Subcutaneous abdominal adipose tissue (tissue), 5 donors: ENCODE results near the gene KLF3.
A peak's percentile ranks its signal among the peaks of the same experiment; 100 is the strongest.

ENCODE experiments used
- H3K27ac ChIP-seq: one replicate; pipeline ENCODE4 v1.7.0; 2013; ENCODE audit warnings: low read depth, mild to moderate bottlenecking, inconsistent platforms, low read length, moderate library complexity
- H3K27me3 ChIP-seq, 5 donors: one replicate each; pipeline ENCODE4 v1.7.0; 2013; ENCODE audit warnings: low read length in 5 of 5, inconsistent platforms in 1 of 5; ENCODE audit not compliant: control insufficient read depth in 5 of 5, insufficient read depth in 4 of 5
- H3K36me3 ChIP-seq, 5 donors: one replicate each; pipeline ENCODE4 v1.7.0; 2013; ENCODE audit warnings: low read length in 5 of 5; ENCODE audit not compliant: control insufficient read depth in 5 of 5, insufficient read depth in 5 of 5
- H3K4me1 ChIP-seq, 5 donors: one replicate each; pipeline ENCODE4 v1.7.0; 2013; ENCODE audit warnings: low read length in 5 of 5, mild to moderate bottlenecking in 3 of 5, moderate library complexity in 1 of 5; ENCODE audit not compliant: control insufficient read depth in 5 of 5, insufficient read depth in 5 of 5
- H3K4me3 ChIP-seq, 5 donors: one replicate each; pipeline ENCODE4 v1.7.0; 2013; ENCODE audit warnings: low read length in 5 of 5, low read depth in 1 of 5
- H3K9ac ChIP-seq, 5 donors: one replicate each; pipeline ENCODE4 v1.7.0; 2013; ENCODE audit warnings: low read length in 5 of 5, mild to moderate bottlenecking in 4 of 5, moderate library complexity in 3 of 5
- H3K9me3 ChIP-seq, 5 donors: one replicate each; pipeline ENCODE4 v1.7.0; 2013; ENCODE audit warnings: low read length in 5 of 5; ENCODE audit not compliant: control insufficient read depth in 5 of 5
- donor health status: healthy.
- donor health status: healthy.
- donor health status: healthy.
- donor health status: healthy.
- donor health status: healthy.

KLF3 gene

GRCh38 chr4:38730830-38731646 is 67.0 kb downstream of the KLF3 start:
- Histone ChIP-seq H3K4me1 (peaks cover 2 to 8% (median 8%) of the 10 kb centered on the region in 5 donors), H3K27ac (no peak overlapping the region), H3K36me3 (no peaks in the 10 kb centered on the region), H3K9ac (peak overlapping the region in 1 of 5 donors; percentile 23), H3K27me3 (no peaks in the 10 kb centered on the region), H3K9me3 (no peaks in the 10 kb centered on the region), H3K4me3 (no peak overlapping the region)

DNA sequence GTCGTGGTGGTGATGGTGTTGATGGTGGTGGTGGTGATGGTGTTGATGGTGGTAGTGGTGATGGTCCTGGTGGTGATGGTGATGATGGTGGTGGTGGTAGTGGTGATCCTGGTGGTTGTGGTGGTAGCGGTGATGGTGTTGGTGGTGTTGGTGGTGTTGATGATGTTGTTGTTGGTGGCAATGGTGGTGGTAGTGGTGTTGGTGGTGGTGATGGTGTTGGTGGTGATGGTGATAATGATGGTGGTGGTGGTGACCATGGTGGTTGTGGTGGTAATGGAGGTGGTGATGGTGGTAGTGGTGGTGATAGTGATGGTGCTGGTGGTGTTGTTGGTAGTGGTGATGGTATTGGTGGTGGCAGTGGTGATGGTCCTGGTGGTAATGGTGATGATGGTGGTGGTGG is 69.7 kb downstream of the KLF3 start:
- no peak overlapping the region for H3K4me3 ChIP-seq
- H3K4me1 ChIP-seq, result peaks cover 2 to 8% (median 8%) of the 10 kb centered on the region in 5 donors
- no peaks in the 10 kb centered on the region for H3K27me3 ChIP-seq
- H3K9me3 ChIP-seq, result no peaks in the 10 kb centered on the region
- H3K36me3 ChIP-seq, result no peaks in the 10 kb centered on the region
- no peak overlapping the region for H3K27ac ChIP-seq
- no peak overlapping the region for H3K9ac ChIP-seq

- Histone ChIP-seq H3K27me3 (no peaks in the 10 kb centered on the region), H3K9ac (no peak overlapping the region), H3K36me3 (no peaks in the 10 kb centered on the region), H3K4me1 (peaks cover 2 to 8% (median 8%) of the 10 kb centered on the region in 5 donors), H3K4me3 (no peak overlapping the region), H3K27ac (no peak overlapping the region), H3K9me3 (no peaks in the 10 kb centered on the region)
Measured at GRCh38 chr4:38734446-38734845, 70.4 kb downstream of the KLF3 start.

DNA sequence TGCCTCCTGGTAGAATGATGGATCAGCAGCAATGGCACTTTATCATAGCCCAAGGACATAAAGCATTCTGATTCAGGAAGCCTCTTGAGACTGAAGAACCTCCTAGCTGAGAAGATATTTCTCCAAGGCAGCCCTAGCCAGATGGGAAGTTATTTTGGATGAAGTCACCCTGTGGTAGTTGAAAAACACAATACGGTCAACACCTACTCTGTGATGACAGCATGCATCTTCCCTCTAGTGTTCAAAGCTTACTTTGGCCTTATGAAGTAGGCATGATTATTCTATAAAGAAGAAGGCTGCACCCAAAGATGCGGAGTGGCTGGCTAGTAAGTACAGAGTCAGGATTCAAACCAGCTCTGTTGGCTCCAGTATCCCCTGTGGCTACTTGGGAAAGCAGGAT is 70.9 kb downstream of the KLF3 start:
- Histone ChIP-seq H3K9ac (no peak overlapping the region), H3K27ac (no peak overlapping the region), H3K9me3 (no peaks in the 10 kb centered on the region), H3K4me3 (no peak overlapping the region), H3K36me3 (no peaks in the 10 kb centered on the region), H3K27me3 (no peaks in the 10 kb centered on the region), H3K4me1 (peaks cover 2 to 8% (median 8%) of the 10 kb centered on the region in 5 donors)

GRCh38 chr4:38735870-38736269 is 71.9 kb downstream of the KLF3 start:
- Histone ChIP-seq H3K4me1 (peaks cover 2 to 6% (median 5%) of the 10 kb centered on the region in 5 donors), H3K36me3 (no peaks in the 10 kb centered on the region), H3K4me3 (no peak overlapping the region)

GRCh38 chr4:38738940-38739803 is 75.2 kb downstream of the KLF3 start:
- Histone ChIP-seq H3K27me3 (no peaks in the 10 kb centered on the region), H3K27ac (no peak overlapping the region), H3K36me3 (no peaks in the 10 kb centered on the region), H3K4me1 (peaks cover 0 to 3% (median 0%) of the 10 kb centered on the region in 5 donors), H3K4me3 (no peak overlapping the region), H3K9ac (no peak overlapping the region), H3K9me3 (no peaks in the 10 kb centered on the region)

More at GRCh38 chr4:38735870-38736269, 71.9 kb downstream of the KLF3 start:
- Histone ChIP-seq H3K9me3 (no peaks in the 10 kb centered on the region), H3K9ac (no peak overlapping the region), H3K27me3 (no peaks in the 10 kb centered on the region), H3K27ac (no peak overlapping the region)

DNA sequence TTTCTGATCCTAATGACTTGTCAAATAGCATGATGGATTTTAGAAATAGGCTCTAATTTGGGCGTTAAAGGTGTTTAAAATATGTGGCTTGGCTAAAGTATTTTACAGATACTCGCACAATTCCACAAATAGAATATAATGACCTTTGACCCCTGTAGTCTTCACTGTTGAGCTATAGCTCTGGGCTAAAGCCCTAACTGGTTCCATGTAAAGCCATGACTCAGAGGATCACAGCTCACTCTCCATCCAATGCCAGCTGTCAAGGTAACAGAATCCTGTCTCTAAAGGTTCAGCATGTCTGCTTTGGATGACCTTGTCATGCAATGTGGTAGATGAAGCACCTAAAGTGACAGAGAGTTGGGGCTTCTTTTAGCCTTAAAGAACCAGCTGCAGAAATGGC is 76.3 kb downstream of the KLF3 start:
- no peaks in the 10 kb centered on the region for H3K27me3 ChIP-seq
- peaks cover 0 to 4% (median 0%) of the 10 kb centered on the region in 5 donors for H3K4me1 ChIP-seq
- H3K36me3 ChIP-seq, result no peaks in the 10 kb centered on the region
- no peaks in the 10 kb centered on the region for H3K9me3 ChIP-seq
- H3K4me3 ChIP-seq, result no peak overlapping the region
- no peak overlapping the region for H3K9ac ChIP-seq
- H3K27ac ChIP-seq, result no peak overlapping the region

GRCh38 chr4:38743866-38744265 is 79.9 kb downstream of the KLF3 start:
- Histone ChIP-seq H3K9me3 (peaks cover 0 to 7% (median 0%) of the 10 kb centered on the region in 5 donors), H3K27me3 (no peaks in the 10 kb centered on the region), H3K36me3 (peaks cover 0 to 11% (median 0%) of the 10 kb centered on the region in 5 donors), H3K9ac (no peak overlapping the region), H3K27ac (no peak overlapping the region), H3K4me3 (peak overlapping the region in 3 of 5 donors; percentile 17 to 46 (median 36)), H3K4me1 (peaks cover 0 to 4% (median 0%) of the 10 kb centered on the region in 5 donors)

DNA sequence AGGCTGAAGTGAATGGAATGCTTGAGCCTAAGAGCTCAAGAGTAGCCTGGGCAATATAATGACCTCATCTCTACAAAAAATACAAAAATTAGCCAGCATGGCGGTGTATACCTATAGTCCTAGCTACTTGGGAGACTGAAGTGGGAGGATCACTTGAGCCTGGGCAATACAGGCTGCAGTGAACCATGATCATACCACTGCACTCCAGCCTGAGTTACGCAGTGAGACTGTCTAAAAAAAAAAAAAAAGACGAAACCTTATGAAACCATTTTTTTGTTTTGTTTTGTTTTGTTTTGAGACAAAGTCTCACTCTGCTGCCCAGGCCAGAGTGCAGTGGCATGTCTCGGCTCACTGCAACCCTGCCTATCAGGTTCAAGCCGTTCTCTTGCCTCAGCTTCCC is 81.9 kb downstream of the KLF3 start:
- H3K4me1 ChIP-seq, result peaks cover 0 to 4% (median 0%) of the 10 kb centered on the region in 5 donors
- no peak overlapping the region for H3K9ac ChIP-seq
- peaks cover 0 to 11% (median 0%) of the 10 kb centered on the region in 5 donors for H3K36me3 ChIP-seq
- peaks cover 0 to 7% (median 0%) of the 10 kb centered on the region in 5 donors for H3K9me3 ChIP-seq
- H3K27me3 ChIP-seq, result no peaks in the 10 kb centered on the region
- no peak overlapping the region for H3K27ac ChIP-seq
- no peak overlapping the region for H3K4me3 ChIP-seq

DNA sequence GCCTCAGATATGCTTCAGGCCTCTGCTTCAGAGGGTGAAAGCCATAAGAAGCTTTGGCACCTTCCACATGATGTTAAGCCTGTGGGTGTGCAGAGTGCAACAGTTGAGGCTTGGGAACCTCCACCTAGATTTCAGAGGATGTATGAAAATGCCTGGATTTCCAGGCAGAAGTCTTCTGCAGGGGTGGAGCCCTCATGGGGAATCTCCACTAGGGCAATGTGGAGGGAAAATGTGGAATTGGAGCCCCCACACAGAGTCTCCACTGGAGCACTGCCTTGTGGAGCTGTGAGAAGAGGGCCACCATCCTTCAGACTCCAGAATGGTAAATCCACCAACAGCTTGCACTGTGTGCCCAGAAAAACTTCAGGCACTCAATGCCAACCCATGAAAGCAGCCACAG is 83.6 kb downstream of the KLF3 start:
- H3K4me1 ChIP-seq, result peaks cover 0 to 15% (median 8%) of the 10 kb centered on the region in 5 donors
- no peaks in the 10 kb centered on the region for H3K27me3 ChIP-seq
- no peak overlapping the region for H3K4me3 ChIP-seq
- H3K9ac ChIP-seq, result no peak overlapping the region
- H3K27ac ChIP-seq, result no peak overlapping the region
- H3K9me3 ChIP-seq, result peaks cover 0 to 7% (median 0%) of the 10 kb centered on the region in 5 donors
- H3K36me3 ChIP-seq, result peaks cover 0 to 11% (median 0%) of the 10 kb centered on the region in 5 donors
